ENCODE measurements around the gene CNIH3.

The CNIH3 gene

GRCh38 chr1:224719716-224720115 lies 103.6 kb downstream of the CNIH3 start:
- Mint-ChIP-seq H3K36me3 (no peaks in the 10 kb centered on the region), H3K4me1 (no peaks in the 10 kb centered on the region), H3K27ac (no peak overlapping the region), H3K27me3 (no peaks in the 10 kb centered on the region), H3K4me3 (no peak overlapping the region), H3K9me3 (no peaks in the 10 kb centered on the region)
- DNase-seq (no peak), ATAC-seq (replicated peaks) (no peak)

GRCh38 chr1:224720216-224720615 lies 104.1 kb downstream of the CNIH3 start:
- DNase-seq (no peak), ATAC-seq (replicated peaks) (no peak)
- no peaks in the 10 kb centered on the region for H3K36me3 Mint-ChIP-seq
- H3K9me3 Mint-ChIP-seq = no peaks in the 10 kb centered on the region
- no peaks in the 10 kb centered on the region for H3K27me3 Mint-ChIP-seq
- H3K4me1 Mint-ChIP-seq = no peaks in the 10 kb centered on the region
- H3K27ac Mint-ChIP-seq = no peak overlapping the region
- no peak overlapping the region for H3K4me3 Mint-ChIP-seq

GRCh38 chr1:224721000-224721399 lies 104.9 kb downstream of the CNIH3 start:
- ATAC-seq (replicated peaks) = no peak
- no peak overlapping the region for H3K4me3 Mint-ChIP-seq
- H3K9me3 Mint-ChIP-seq = no peaks in the 10 kb centered on the region
- H3K4me1 Mint-ChIP-seq = no peaks in the 10 kb centered on the region
- H3K27me3 Mint-ChIP-seq = no peaks in the 10 kb centered on the region
- H3K36me3 Mint-ChIP-seq = no peaks in the 10 kb centered on the region
- DNase-seq = no peak
- no peak overlapping the region for H3K27ac Mint-ChIP-seq

- ATAC-seq (replicated peaks) (no peak), DNase-seq (no peak)
- Mint-ChIP-seq H3K27ac (no peak overlapping the region), H3K4me1 (no peaks in the 10 kb centered on the region), H3K4me3 (no peak overlapping the region), H3K36me3 (no peaks in the 10 kb centered on the region), H3K9me3 (no peaks in the 10 kb centered on the region), H3K27me3 (no peaks in the 10 kb centered on the region)
Observed at GRCh38 chr1:224722838-224723237, 106.7 kb downstream of the CNIH3 start.

- Mint-ChIP-seq H3K4me1 (no peaks in the 10 kb centered on the region), H3K27ac (no peak overlapping the region), H3K27me3 (peaks cover 0 to 3% of the 10 kb centered on the region in 2 donors), H3K36me3 (no peaks in the 10 kb centered on the region), H3K4me3 (no peak overlapping the region), H3K9me3 (no peaks in the 10 kb centered on the region)
- DNase-seq (no peak), ATAC-seq (replicated peaks) (no peak)
Observed at GRCh38 chr1:224724566-224724965, 108.4 kb downstream of the CNIH3 start.

GRCh38 chr1:224726441-224727182 lies 110.5 kb downstream of the CNIH3 start:
- Mint-ChIP-seq H3K9me3 (no peaks in the 10 kb centered on the region), H3K4me1 (no peaks in the 10 kb centered on the region), H3K27me3 (peaks cover 0 to 3% of the 10 kb centered on the region in 2 donors), H3K27ac (no peak overlapping the region), H3K4me3 (no peak overlapping the region), H3K36me3 (no peaks in the 10 kb centered on the region)
- ATAC-seq (replicated peaks) = no peak
- no peak for DNase-seq

- Mint-ChIP-seq H3K27me3 (peaks cover 0 to 3% of the 10 kb centered on the region in 2 donors), H3K36me3 (no peaks in the 10 kb centered on the region), H3K4me3 (no peak overlapping the region), H3K4me1 (peaks cover 0 to 2% of the 10 kb centered on the region in 2 donors), H3K27ac (no peak overlapping the region), H3K9me3 (no peaks in the 10 kb centered on the region)
- ATAC-seq (replicated peaks) (no peak), DNase-seq (no peak)
Observed at GRCh38 chr1:224727351-224728289, 111.5 kb downstream of the CNIH3 start.

- no peaks in the 10 kb centered on the region for H3K36me3 Mint-ChIP-seq
- H3K9me3 Mint-ChIP-seq = no peaks in the 10 kb centered on the region
- peaks cover 5 to 11% of the 10 kb centered on the region in 2 donors for H3K4me1 Mint-ChIP-seq
- no peak for DNase-seq
- no peak for ATAC-seq (replicated peaks)
- no peak overlapping the region for H3K27ac Mint-ChIP-seq
- H3K27me3 Mint-ChIP-seq = peaks cover 0 to 3% of the 10 kb centered on the region in 2 donors
- H3K4me3 Mint-ChIP-seq = no peak overlapping the region
Observed at GRCh38 chr1:224730540-224730939, 114.4 kb downstream of the CNIH3 start.

GRCh38 chr1:224730965-224731364 lies 114.8 kb downstream of the CNIH3 start:
- Mint-ChIP-seq H3K27me3 (peaks cover 0 to 3% of the 10 kb centered on the region in 2 donors), H3K36me3 (no peaks in the 10 kb centered on the region), H3K4me1 (peaks cover 5 to 11% of the 10 kb centered on the region in 2 donors), H3K27ac (no peak overlapping the region), H3K9me3 (no peaks in the 10 kb centered on the region), H3K4me3 (no peak overlapping the region)
- DNase-seq (no peak), ATAC-seq (replicated peaks) (no peak)

GRCh38 chr1:224731633-224732032 lies 115.5 kb downstream of the CNIH3 start:
- Mint-ChIP-seq H3K4me1 (peaks cover 7 to 14% of the 10 kb centered on the region in 2 donors), H3K27me3 (peaks cover 2 to 3% of the 10 kb centered on the region in 2 donors), H3K36me3 (no peaks in the 10 kb centered on the region), H3K4me3 (no peak overlapping the region), H3K9me3 (no peaks in the 10 kb centered on the region), H3K27ac (no peak overlapping the region)
- no peak for DNase-seq
- no peak for ATAC-seq (replicated peaks)

GRCh38 chr1:224732377-224733026 lies 116.4 kb downstream of the CNIH3 start:
- no peaks in the 10 kb centered on the region for H3K9me3 Mint-ChIP-seq
- H3K36me3 Mint-ChIP-seq = no peaks in the 10 kb centered on the region
- peaks cover 10 to 21% of the 10 kb centered on the region in 2 donors for H3K4me1 Mint-ChIP-seq
- ATAC-seq (replicated peaks) (no peak), DNase-seq (no peak)
- no peak overlapping the region for H3K27ac Mint-ChIP-seq
- H3K4me3 Mint-ChIP-seq = no peak overlapping the region
- H3K27me3 Mint-ChIP-seq = peaks cover 6 to 7% of the 10 kb centered on the region in 2 donors

- peaks cover 10 to 21% of the 10 kb centered on the region in 2 donors for H3K4me1 Mint-ChIP-seq
- no peak overlapping the region for H3K4me3 Mint-ChIP-seq
- H3K27me3 Mint-ChIP-seq = peaks cover 6 to 7% of the 10 kb centered on the region in 2 donors
- no peaks in the 10 kb centered on the region for H3K9me3 Mint-ChIP-seq
- ATAC-seq (replicated peaks) = peak; percentile 36 to 45
- H3K27ac Mint-ChIP-seq = no peak overlapping the region
- DNase-seq = peak; percentile 8
- no peaks in the 10 kb centered on the region for H3K36me3 Mint-ChIP-seq
Observed at GRCh38 chr1:224733027-224733911, 117.2 kb downstream of the CNIH3 start.

- Mint-ChIP-seq H3K4me1 (peaks cover 10 to 21% of the 10 kb centered on the region in 2 donors), H3K27ac (no peak overlapping the region), H3K4me3 (no peak overlapping the region), H3K27me3 (peaks cover 4 to 6% of the 10 kb centered on the region in 2 donors), H3K36me3 (no peaks in the 10 kb centered on the region), H3K9me3 (no peaks in the 10 kb centered on the region)
- DNase-seq = no peak
- ATAC-seq (replicated peaks) = no peak
Observed at GRCh38 chr1:224734261-224734935, 118.3 kb downstream of the CNIH3 start.
